ENCODE results near the gene NUDCD3.

NUDCD3 gene

DNA sequence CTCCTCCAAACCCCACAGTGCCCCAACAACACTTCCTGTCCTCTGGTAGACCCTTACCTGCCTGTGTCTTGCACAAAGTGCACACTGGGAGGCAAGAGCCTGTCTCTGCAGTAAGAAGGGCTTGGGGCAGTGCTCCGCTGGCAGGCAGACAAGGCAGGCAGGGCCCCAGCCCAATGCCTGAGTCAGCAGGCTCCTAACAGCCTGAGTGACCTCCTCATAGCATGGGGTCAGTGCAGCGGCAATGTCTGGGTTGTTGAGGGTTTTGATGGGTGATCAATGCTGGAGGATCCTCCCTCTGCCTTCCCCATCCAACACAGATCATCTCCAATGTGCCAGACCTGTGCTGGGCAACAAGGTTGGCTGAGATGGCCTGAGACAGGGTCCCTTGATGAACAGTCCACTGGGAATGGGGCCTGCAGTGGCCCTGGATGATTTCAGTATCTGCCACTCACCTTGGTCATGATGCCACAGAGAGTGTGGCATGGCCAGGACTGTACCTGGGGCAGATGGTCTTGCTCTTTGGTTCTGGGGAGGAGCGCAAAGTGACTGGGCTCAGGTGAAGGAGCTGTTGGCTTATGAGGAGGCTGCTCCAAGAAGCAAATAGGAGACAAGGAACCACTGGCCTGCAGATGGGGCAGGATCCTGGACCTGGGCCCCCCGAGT is 109.5 kb downstream of the NUDCD3 start:
- DNase-seq, result no peak

DNA sequence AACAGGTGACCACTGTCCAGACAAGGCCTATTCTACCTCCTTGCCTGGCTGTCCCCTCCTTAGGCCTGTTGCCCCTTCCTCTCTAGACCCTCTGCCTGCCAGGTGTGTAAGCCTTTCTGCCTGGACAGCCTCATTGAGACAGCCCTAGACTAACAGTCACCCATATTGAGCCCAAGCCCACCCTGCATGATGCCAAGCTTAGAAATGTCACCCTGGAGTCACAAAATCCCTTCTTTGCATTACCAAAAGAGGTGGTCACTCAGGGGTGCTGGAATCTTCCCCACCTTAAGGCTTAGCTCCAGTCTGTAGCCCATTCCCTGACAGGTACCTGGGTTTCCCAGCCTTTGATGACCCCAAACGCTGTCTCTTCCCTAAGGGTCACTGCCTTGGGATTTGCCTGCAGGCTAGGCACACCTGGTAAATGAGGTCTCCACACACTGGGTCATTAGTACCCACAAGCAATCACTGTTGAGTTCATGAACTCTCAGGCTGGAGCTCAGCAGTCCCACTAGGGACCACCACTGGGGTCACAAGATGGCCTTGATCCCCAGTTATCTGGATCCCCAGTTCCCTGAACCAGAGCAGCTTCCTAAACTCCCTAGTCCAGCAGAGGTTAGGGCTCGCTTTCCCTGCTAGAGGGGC is 110.1 kb downstream of the NUDCD3 start:
- no peak for DNase-seq

GRCh38 chr7:44379366-44380188 is 110.9 kb downstream of the NUDCD3 start:
- DNase-seq, result no peak

- DNase-seq, result no peak
These were observed 111.7 kb downstream of the NUDCD3 start for GRCh38 chr7:44378744-44379143.

GRCh38 chr7:44377681-44378421 is 112.6 kb downstream of the NUDCD3 start:
- DNase-seq, result no peak

DNA sequence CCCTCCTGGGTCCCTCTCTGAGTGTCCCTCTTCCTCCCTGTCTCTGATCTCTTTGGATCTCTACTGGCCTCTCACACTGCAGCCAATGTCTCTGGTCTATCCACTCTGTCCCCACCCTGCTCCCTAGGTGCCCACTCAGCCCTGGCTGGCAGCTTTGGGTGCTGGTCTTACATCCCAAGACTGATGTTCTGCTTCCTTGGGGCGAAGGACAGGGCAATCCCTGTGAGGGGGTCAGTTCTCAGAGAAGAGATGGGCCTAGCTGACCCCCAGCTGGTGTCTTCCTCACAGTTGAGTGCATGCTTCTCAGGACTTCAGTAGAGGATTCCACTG is 113.4 kb downstream of the NUDCD3 start:
- no peak for DNase-seq

- no peak for DNase-seq
These were observed 113.9 kb downstream of the NUDCD3 start for GRCh38 chr7:44376429-44377133.

GRCh38 chr7:44375926-44376342 is 114.5 kb downstream of the NUDCD3 start:
- DNase-seq, result no peak

DNA sequence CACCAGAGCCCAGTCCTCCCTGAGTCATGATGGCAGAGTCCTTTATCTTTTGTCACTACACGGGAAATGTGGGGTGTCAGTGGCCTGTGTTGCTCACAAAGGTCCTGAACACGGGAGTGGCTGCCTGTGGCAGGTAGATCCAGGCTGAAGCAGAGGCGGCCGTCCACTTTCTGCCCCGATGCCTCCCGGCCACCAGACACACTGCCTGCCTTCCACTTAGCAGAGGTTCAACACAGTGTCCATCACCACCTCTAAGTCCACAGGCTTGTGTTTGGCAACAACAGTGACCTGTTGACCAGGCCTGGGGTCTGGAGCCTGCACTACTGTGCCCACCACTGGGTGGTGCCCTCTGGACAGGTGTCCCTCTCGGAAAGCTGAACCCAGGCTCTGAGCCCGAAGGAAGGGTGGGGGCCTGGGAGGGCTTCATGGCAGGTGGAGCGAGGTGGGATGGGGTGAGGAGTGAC is 115.2 kb downstream of the NUDCD3 start:
- no peak for DNase-seq

- DNase-seq, result no peak
These were observed 116.3 kb downstream of the NUDCD3 start for GRCh38 chr7:44374007-44374763.

DNA sequence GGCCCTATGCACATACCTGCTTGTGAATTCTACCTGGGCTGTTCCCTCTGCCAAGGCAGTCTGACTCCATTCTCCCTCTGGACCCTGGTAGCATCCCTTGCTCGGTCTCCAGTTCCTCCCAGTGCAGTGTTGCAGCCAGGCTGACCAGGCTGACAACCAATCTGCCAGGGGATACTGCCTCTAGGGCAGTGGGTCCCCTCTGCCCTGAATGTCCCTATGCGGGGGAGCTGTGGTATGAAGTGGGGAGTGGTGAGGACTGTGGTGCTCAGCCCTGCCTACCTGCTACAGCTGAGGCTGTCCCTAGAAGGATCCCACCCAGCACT is 117.1 kb downstream of the NUDCD3 start:
- DNase-seq, result no peak

- no peak for DNase-seq
These were observed 117.7 kb downstream of the NUDCD3 start for GRCh38 chr7:44372560-44373417.

- no peak for DNase-seq
These were observed 121.6 kb downstream of the NUDCD3 start for GRCh38 chr7:44368885-44369284.

GRCh38 chr7:44368455-44368854 is 122.0 kb downstream of the NUDCD3 start:
- DNase-seq, result no peak

- DNase-seq, result no peak
These were observed 122.9 kb downstream of the NUDCD3 start for GRCh38 chr7:44367475-44368043.

- no peak for DNase-seq
These were observed 123.5 kb downstream of the NUDCD3 start for GRCh38 chr7:44366986-44367385.

GRCh38 chr7:44353668-44354067 is 136.8 kb downstream of the NUDCD3 start:
- no peak for DNase-seq

DNA sequence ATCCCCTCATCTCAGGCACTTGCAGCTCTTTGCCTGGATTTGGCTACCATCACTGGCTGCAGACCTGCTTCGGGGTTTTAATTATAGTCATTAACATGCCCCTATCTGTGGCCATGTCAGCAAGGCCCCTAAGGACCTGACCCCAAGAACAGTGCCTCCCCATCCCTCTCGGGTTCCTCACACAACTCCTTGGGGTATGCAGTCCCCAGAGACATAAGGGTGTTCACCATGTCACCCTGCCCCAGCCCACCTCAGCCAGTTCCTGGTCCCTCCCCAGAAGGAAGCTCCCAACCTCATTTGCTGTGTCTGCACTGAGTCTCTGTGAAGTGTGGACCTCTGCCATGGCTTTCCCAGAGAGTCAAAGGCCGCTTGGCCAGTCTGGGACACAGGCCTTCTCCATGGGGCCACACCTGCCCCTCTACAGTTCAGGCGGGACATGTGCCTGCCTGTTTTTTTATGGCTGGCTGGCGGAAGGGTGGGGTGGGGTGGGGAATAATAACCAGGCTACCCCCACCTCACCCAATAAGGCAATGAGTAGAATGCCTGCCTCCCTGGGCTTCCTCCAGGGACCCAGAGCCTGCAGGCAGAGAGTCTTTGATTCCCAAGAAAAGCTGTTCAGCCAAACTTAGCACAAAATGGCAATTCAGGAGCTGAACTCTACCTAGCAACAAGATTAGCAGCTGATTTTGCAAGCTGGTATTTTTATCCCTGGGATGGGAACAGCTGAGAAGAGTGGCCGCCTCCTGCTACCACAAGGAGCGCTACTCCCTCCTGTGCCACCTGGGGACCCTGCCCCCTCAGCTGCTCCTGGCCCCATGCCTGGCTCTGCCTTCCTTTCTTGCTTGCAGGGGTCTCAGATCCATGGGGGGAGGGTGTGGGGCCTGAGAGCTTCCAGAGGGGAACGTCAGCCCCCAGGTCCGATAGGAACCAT is 141.3 kb downstream of the NUDCD3 start:
- no peak for DNase-seq

- no peak for DNase-seq
These were observed 142.2 kb downstream of the NUDCD3 start for GRCh38 chr7:44348300-44348699.

Measured in activated CD4-positive, alpha-beta T cell treated with anti-CD3 and anti-CD28 coated beads for 48 hours (primary cell).